Parathyroid adenoma (tissue), 2 donors: ENCODE data around the gene GPT2.

Experiments
- H2AFZ ChIP-seq: fragments of 300-600 bp; sonication (generic); one replicate; pipeline ENCODE4 v1.7.0; 2017; ENCODE audit warnings: antibody characterized with exemption, mild to moderate bottlenecking
- H3K27ac ChIP-seq: fragments of 300-600 bp; sonication (generic); one replicate; pipeline ENCODE4 v1.7.0; 2017
- H3K27me3 ChIP-seq: fragments of 300-600 bp; sonication (generic); one replicate; pipeline ENCODE4 v1.7.0; 2017; ENCODE audit warnings: low read length; ENCODE audit not compliant: control insufficient read depth, insufficient read depth
- H3K36me3 ChIP-seq: fragments of 300-600 bp; sonication (generic); one replicate; pipeline ENCODE4 v1.7.0; 2017; ENCODE audit warnings: low read length; ENCODE audit not compliant: control insufficient read depth, insufficient read depth
- H3K4me1 ChIP-seq: fragments of 300-600 bp; sonication (generic); one replicate; pipeline ENCODE4 v1.7.0; 2017; ENCODE audit warnings: control low read depth
- H3K4me2 ChIP-seq: fragments of 300-600 bp; sonication (generic); one replicate; pipeline ENCODE4 v1.7.0; 2017; ENCODE audit warnings: low read length
- H3K4me3 ChIP-seq: fragments of 300-600 bp; sonication (generic); one replicate; pipeline ENCODE4 v1.7.0; 2017; ENCODE audit warnings: low read depth, low read length
- H3K79me2 ChIP-seq: fragments of 300-600 bp; sonication (generic); one replicate; pipeline ENCODE4 v1.7.0; 2017; ENCODE audit warnings: control low read depth
- H3K9ac ChIP-seq: fragments of 300-600 bp; sonication (generic); one replicate; pipeline ENCODE4 v1.7.0; 2017; ENCODE audit warnings: mild to moderate bottlenecking
- H3K9me3 ChIP-seq: fragments of 300-600 bp; sonication (generic); one replicate; pipeline ENCODE4 v1.7.0; 2017; ENCODE audit warnings: low read length; ENCODE audit not compliant: control insufficient read depth
- CTCF ChIP-seq: fragments of 300-600 bp; sonication (generic); IDR thresholded peaks from one replicate; pipeline ENCODE4 v1.7.0; 2017; ENCODE audit warnings: antibody characterized with exemption, mild to moderate bottlenecking
- donor health status: primary hyperparathyroidism.

GPT2 gene

GRCh38 chr16:46850619-46851555, 33.3 kb upstream of the GPT2 start:
- TF ChIP-seq CTCF, result no peak

GRCh38 chr16:46852130-46852529, 32.0 kb upstream of the GPT2 start:
- Histone ChIP-seq H3K9me3 (no peaks in the 10 kb centered on the region), H3K4me3 (no peak overlapping the region), H2AFZ (no peak overlapping the region), H3K9ac (no peak overlapping the region), H3K4me1 (no peaks in the 10 kb centered on the region), H3K4me2 (no peak overlapping the region), H3K27ac (no peak overlapping the region), H3K27me3 (no peaks in the 10 kb centered on the region), H3K79me2 (no peaks in the 10 kb centered on the region), H3K36me3 (no peaks in the 10 kb centered on the region)
- TF ChIP-seq CTCF, result no peak

More at GRCh38 chr16:46850619-46851555, 33.3 kb upstream of the GPT2 start:
- Histone ChIP-seq H3K79me2 (no peaks in the 10 kb centered on the region), H3K27ac (no peak overlapping the region), H3K4me1 (no peaks in the 10 kb centered on the region), H3K9me3 (no peaks in the 10 kb centered on the region), H3K9ac (no peak overlapping the region), H2AFZ (no peak overlapping the region), H3K4me2 (no peak overlapping the region), H3K27me3 (no peaks in the 10 kb centered on the region), H3K36me3 (no peaks in the 10 kb centered on the region), H3K4me3 (no peak overlapping the region)

GRCh38 chr16:46853713-46854443, 30.3 kb upstream of the GPT2 start:
- no peaks in the 10 kb centered on the region for H3K27me3 ChIP-seq
- no peaks in the 10 kb centered on the region for H3K4me1 ChIP-seq
- no peak overlapping the region for H3K27ac ChIP-seq
- no peaks in the 10 kb centered on the region for H3K79me2 ChIP-seq
- H3K36me3 ChIP-seq, result no peaks in the 10 kb centered on the region
- no peak overlapping the region for H2AFZ ChIP-seq
- H3K9ac ChIP-seq, result no peak overlapping the region
- peak; percentile 92 for TF ChIP-seq CTCF
- no peak overlapping the region for H3K4me3 ChIP-seq
- no peaks in the 10 kb centered on the region for H3K9me3 ChIP-seq
- H3K4me2 ChIP-seq, result no peak overlapping the region

- Histone ChIP-seq H3K4me3 (no peak overlapping the region), H3K4me1 (no peaks in the 10 kb centered on the region)
- TF ChIP-seq CTCF, result no peak
These were observed 29.3 kb upstream of the GPT2 start for GRCh38 chr16:46854846-46855245.

More at GRCh38 chr16:46854846-46855245, 29.3 kb upstream of the GPT2 start:
- Histone ChIP-seq H3K27ac (no peak overlapping the region), H3K9ac (no peak overlapping the region), H3K79me2 (no peaks in the 10 kb centered on the region), H3K36me3 (no peaks in the 10 kb centered on the region), H3K4me2 (no peak overlapping the region), H3K27me3 (no peaks in the 10 kb centered on the region), H2AFZ (no peak overlapping the region), H3K9me3 (no peaks in the 10 kb centered on the region)
